Activated naive CD8-positive, alpha-beta T cell treated with anti-CD3 and anti-CD28 coated beads for 36 hours (primary cell): ENCODE results near the gene EPSTI1. TPM values are rescaled to one million over a fixed set of nuclear protein-coding genes. Genes with fewer than 3 reads are reported as not detected.

Experiments used
- total RNA-seq, 2 experiments: library from RNA; stranded (reverse); gene quantifications; one replicate each; pipeline ENCODE4 v1.2.3, GENCODE V29; 2021

The EPSTI1 gene
- total RNA-seq, 2 experiments from 2014 or later, result 21.5 to 23.2 TPM

Other genes starting within 250 kb of the EPSTI1 start
- gene FAM216B, start 210.7 kb downstream of the EPSTI1 start, total RNA-seq, result not detected
- gene DNAJC15, start 31.3 kb upstream of the EPSTI1 start, total RNA-seq, result 10 to 100 TPM; 13.6 to 13.9 TPM